Activated naive CD8-positive, alpha-beta T cell treated with anti-CD3 and anti-CD28 coated beads for 36 hours (primary cell): Measurements from ENCODE around the gene NELL1. TPM values are rescaled to one million over a fixed set of nuclear protein-coding genes. Genes with fewer than 3 reads are reported as not detected.

Experiments
- DNase-seq: peaks from one replicate; pipeline ENCODE4 v3.0.0; 2021
- H3K27ac Mint-ChIP-seq: one replicate; pipeline ENCODE4 v1.8.0; 2022; ENCODE audit warnings: mild to moderate bottlenecking, moderate library complexity, mixed read lengths
- H3K27me3 Mint-ChIP-seq: one replicate; pipeline ENCODE4 v1.8.0; 2022; ENCODE audit warnings: mild to moderate bottlenecking, mixed read lengths
- H3K36me3 Mint-ChIP-seq: one replicate; pipeline ENCODE4 v1.8.0; 2021; ENCODE audit warnings: mild to moderate bottlenecking, mixed read lengths
- H3K4me1 Mint-ChIP-seq: one replicate; pipeline ENCODE4 v1.8.0; 2021; ENCODE audit warnings: mixed read lengths
- H3K4me3 Mint-ChIP-seq: one replicate; pipeline ENCODE4 v1.8.0; 2022; ENCODE audit warnings: mild to moderate bottlenecking, moderate library complexity, mixed read lengths
- H3K9me3 Mint-ChIP-seq: one replicate; pipeline ENCODE4 v1.8.0; 2022; ENCODE audit warnings: mixed read lengths
- total RNA-seq, 2 experiments: library from RNA; stranded (reverse); gene quantifications; one replicate each; pipeline ENCODE4 v1.2.3, GENCODE V29; 2021

Gene NELL1
- total RNA-seq, 2 experiments from 2014 or later, result not detected

DNA sequence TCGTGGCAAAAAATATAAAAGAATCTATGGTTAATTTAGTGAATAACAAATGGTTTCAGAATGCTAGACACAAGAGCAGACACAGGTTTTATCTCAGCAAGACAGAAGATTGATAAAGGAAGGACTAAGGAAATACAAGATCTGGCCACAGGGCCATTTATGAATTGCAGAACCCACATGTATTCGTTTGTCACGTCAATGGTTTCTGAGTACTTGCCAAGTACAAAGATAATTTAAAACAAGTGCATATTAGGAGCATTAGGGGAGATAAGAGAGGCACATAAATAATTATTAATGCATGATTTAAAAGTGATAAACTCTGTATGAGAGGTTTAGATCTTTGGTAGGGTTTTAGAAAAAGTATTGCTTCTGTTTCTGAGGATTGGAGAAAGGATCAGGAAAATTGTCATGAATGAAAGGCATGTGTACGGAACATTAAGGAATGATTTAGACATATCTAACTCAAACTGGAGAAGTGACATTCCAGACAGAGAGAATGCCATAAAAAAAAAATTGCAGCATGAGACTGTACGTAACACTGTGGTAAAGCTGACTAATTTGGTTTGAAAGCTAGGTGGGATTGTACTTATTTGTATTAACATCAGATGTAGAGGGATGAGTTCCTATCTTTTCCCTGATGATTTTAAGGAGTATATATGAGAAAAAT, 727.1 kb downstream of the NELL1 start:
- Mint-ChIP-seq H3K36me3 (no peaks in the 10 kb centered on the region), H3K27me3 (no peaks in the 10 kb centered on the region), H3K4me3 (no peak overlapping the region), H3K9me3 (peaks cover 6% of the 10 kb centered on the region), H3K4me1 (no peaks in the 10 kb centered on the region), H3K27ac (no peak overlapping the region)
- DNase-seq, result no peak

DNA sequence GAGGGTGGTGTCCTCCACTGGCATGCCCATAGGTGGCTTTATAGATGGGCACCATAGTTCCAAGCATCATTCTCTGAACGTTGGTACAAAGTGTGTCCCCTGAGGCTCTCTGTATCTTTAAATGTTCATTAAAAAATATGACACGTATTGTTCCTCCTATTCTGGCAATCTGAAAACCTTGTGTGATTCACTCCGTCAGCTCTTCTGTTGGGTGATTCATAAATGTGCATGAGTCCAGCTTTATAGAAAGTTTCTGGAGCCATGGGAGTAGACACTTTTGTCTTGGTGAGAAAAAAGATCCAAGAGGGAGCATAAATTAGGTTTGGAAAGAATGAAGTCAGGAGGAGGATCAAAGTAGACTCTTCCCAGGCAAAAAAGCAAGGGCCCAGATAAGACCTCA, 728.8 kb downstream of the NELL1 start:
- Mint-ChIP-seq H3K36me3 (no peaks in the 10 kb centered on the region), H3K9me3 (peaks cover 6% of the 10 kb centered on the region), H3K27ac (no peak overlapping the region), H3K27me3 (no peaks in the 10 kb centered on the region), H3K4me3 (no peak overlapping the region), H3K4me1 (no peaks in the 10 kb centered on the region)
- DNase-seq, result no peak

DNA sequence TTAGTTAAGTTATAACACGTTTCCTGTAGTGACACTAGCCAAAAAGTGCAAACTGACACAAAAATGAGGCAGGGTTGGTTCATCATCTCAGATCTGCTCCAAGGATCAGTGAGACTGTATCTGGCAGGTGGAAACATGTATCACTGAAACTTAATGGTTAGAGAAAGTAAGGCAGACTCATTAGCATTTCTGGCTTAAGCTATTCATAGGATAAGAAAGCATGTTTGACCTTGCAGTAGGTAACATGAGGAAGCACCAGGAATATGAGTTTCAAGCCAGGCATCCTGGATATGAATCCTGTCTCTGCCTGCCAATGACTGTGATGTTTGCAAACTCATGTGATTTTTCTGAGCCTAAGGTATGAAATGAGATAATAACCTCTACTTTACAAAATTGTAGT, 732.1 kb downstream of the NELL1 start:
- no peak overlapping the region for H3K27ac Mint-ChIP-seq
- no peaks in the 10 kb centered on the region for H3K36me3 Mint-ChIP-seq
- H3K4me3 Mint-ChIP-seq, result no peak overlapping the region
- no peak for DNase-seq
- H3K4me1 Mint-ChIP-seq, result no peaks in the 10 kb centered on the region
- H3K27me3 Mint-ChIP-seq, result no peaks in the 10 kb centered on the region
- H3K9me3 Mint-ChIP-seq, result peaks cover 6% of the 10 kb centered on the region

- no peak overlapping the region for H3K27ac Mint-ChIP-seq
- no peaks in the 10 kb centered on the region for H3K4me1 Mint-ChIP-seq
- DNase-seq, result no peak
- no peak overlapping the region for H3K4me3 Mint-ChIP-seq
- no peaks in the 10 kb centered on the region for H3K36me3 Mint-ChIP-seq
- peaks cover 6% of the 10 kb centered on the region for H3K9me3 Mint-ChIP-seq
- H3K27me3 Mint-ChIP-seq, result no peaks in the 10 kb centered on the region
These were observed 732.9 kb downstream of the NELL1 start for GRCh38 chr11:21402274-21402673.

DNA sequence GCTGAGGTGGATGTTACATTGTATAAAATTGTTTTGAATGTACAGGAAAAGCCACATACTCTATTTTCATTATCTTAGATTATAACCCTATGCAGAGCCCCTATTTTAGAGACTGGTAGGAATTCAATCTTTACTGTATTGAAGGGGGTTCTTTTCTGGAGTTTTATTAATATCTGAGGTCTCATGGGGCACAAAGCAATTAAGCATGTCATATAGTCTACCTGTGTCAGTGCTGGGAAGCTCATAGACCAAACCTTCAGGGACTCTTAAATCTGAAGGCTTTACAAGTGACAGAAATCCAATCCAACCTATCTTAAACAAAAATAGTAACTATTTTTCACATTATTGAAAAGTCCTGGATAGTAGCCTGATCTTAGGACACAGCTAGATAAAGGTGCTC, 733.7 kb downstream of the NELL1 start:
- Mint-ChIP-seq H3K9me3 (peaks cover 6% of the 10 kb centered on the region), H3K27ac (no peak overlapping the region), H3K36me3 (no peaks in the 10 kb centered on the region), H3K4me3 (no peak overlapping the region), H3K27me3 (no peaks in the 10 kb centered on the region), H3K4me1 (no peaks in the 10 kb centered on the region)
- no peak for DNase-seq

- no peak overlapping the region for H3K27ac Mint-ChIP-seq
- peaks cover 9% of the 10 kb centered on the region for H3K9me3 Mint-ChIP-seq
- H3K4me3 Mint-ChIP-seq, result no peak overlapping the region
- DNase-seq, result no peak
- H3K4me1 Mint-ChIP-seq, result no peaks in the 10 kb centered on the region
- no peaks in the 10 kb centered on the region for H3K36me3 Mint-ChIP-seq
- no peaks in the 10 kb centered on the region for H3K27me3 Mint-ChIP-seq
These were observed 736.0 kb downstream of the NELL1 start for GRCh38 chr11:21405422-21405821.

DNA sequence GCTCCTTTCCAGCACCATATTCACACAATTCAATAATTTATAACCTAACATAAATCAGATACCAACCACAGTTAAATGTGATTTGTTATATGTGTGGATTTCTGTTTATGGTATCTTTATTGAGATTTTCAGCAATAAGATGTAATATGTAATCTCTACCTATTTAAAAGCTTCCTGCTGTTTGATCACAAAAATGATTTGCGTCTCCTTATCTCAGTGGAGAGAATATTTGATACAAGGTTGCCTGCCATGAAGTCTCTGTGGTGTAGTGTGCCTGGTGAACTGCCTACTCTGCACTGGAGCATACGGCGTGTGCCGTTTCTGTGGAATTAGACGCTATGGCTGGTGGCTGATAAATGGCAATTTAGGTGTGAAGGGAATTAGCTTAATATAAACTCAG, 741.1 kb downstream of the NELL1 start:
- H3K9me3 Mint-ChIP-seq, result peaks cover 3% of the 10 kb centered on the region
- H3K27me3 Mint-ChIP-seq, result no peaks in the 10 kb centered on the region

GRCh38 chr11:21411104-21411503, 741.7 kb downstream of the NELL1 start:
- peaks cover 3% of the 10 kb centered on the region for H3K9me3 Mint-ChIP-seq
- no peaks in the 10 kb centered on the region for H3K36me3 Mint-ChIP-seq
- H3K4me1 Mint-ChIP-seq, result no peaks in the 10 kb centered on the region
- H3K27me3 Mint-ChIP-seq, result no peaks in the 10 kb centered on the region
- no peak for DNase-seq
- no peak overlapping the region for H3K4me3 Mint-ChIP-seq
- H3K27ac Mint-ChIP-seq, result no peak overlapping the region

More for the DNA sequence above, 741.1 kb downstream of the NELL1 start:
- no peaks in the 10 kb centered on the region for H3K4me1 Mint-ChIP-seq
- no peaks in the 10 kb centered on the region for H3K36me3 Mint-ChIP-seq
- DNase-seq, result no peak
- H3K4me3 Mint-ChIP-seq, result no peak overlapping the region
- H3K27ac Mint-ChIP-seq, result no peak overlapping the region

GRCh38 chr11:21411597-21411996, 742.2 kb downstream of the NELL1 start:
- Mint-ChIP-seq H3K36me3 (no peaks in the 10 kb centered on the region), H3K4me3 (no peak overlapping the region), H3K27me3 (no peaks in the 10 kb centered on the region), H3K27ac (no peak overlapping the region), H3K4me1 (no peaks in the 10 kb centered on the region), H3K9me3 (peaks cover 3% of the 10 kb centered on the region)
- DNase-seq, result no peak

DNA sequence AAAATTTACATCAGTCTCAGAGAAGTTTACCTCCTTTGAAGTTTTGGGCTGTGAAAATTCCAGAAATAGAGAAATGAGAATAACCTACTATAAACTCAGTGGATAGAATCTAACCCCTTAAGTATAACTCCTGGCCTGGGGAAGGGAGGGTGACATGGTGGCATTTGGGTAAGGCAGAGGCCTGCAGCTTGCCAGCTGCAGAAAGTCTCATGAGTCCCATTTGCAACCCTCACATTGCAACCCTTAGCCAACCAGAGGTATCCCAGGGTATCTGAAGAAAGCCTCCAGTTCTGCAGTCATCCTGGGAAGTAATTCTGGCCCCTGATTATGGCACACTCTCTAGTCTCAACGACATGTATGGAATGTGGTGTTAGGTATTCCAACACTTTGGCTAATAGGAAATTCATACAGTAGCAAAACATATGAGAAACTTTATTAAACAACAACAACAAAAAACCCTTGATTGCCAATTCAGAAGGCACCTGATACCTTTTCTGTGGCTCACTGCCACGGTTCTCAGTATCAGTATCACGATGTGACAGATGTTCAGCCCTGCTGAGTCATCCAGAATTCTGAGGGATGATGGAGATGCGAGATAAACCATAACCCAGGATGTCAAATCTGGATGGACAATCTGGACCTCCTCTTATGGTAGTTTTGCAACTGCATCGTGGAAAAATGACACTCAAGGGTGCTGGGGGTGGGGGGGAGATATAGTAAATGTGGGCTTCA, 743.4 kb downstream of the NELL1 start:
- no peak overlapping the region for H3K4me3 Mint-ChIP-seq

GRCh38 chr11:21414953-21415352, 745.6 kb downstream of the NELL1 start:
- H3K27ac Mint-ChIP-seq, result no peak overlapping the region
- H3K4me1 Mint-ChIP-seq, result no peaks in the 10 kb centered on the region
- H3K27me3 Mint-ChIP-seq, result no peaks in the 10 kb centered on the region
- DNase-seq, result no peak
- H3K36me3 Mint-ChIP-seq, result no peaks in the 10 kb centered on the region
- no peak overlapping the region for H3K4me3 Mint-ChIP-seq
- peaks cover 3% of the 10 kb centered on the region for H3K9me3 Mint-ChIP-seq

More for the DNA sequence above, 743.4 kb downstream of the NELL1 start:
- Mint-ChIP-seq H3K4me1 (no peaks in the 10 kb centered on the region), H3K27ac (no peak overlapping the region), H3K36me3 (no peaks in the 10 kb centered on the region), H3K9me3 (peaks cover 6% of the 10 kb centered on the region), H3K27me3 (no peaks in the 10 kb centered on the region)
- DNase-seq, result no peak

GRCh38 chr11:21415606-21416005, 746.2 kb downstream of the NELL1 start:
- no peak overlapping the region for H3K4me3 Mint-ChIP-seq
- no peak overlapping the region for H3K27ac Mint-ChIP-seq
- no peak for DNase-seq
- no peaks in the 10 kb centered on the region for H3K27me3 Mint-ChIP-seq
- peaks cover 3% of the 10 kb centered on the region for H3K9me3 Mint-ChIP-seq
- H3K36me3 Mint-ChIP-seq, result no peaks in the 10 kb centered on the region
- H3K4me1 Mint-ChIP-seq, result no peaks in the 10 kb centered on the region

DNA sequence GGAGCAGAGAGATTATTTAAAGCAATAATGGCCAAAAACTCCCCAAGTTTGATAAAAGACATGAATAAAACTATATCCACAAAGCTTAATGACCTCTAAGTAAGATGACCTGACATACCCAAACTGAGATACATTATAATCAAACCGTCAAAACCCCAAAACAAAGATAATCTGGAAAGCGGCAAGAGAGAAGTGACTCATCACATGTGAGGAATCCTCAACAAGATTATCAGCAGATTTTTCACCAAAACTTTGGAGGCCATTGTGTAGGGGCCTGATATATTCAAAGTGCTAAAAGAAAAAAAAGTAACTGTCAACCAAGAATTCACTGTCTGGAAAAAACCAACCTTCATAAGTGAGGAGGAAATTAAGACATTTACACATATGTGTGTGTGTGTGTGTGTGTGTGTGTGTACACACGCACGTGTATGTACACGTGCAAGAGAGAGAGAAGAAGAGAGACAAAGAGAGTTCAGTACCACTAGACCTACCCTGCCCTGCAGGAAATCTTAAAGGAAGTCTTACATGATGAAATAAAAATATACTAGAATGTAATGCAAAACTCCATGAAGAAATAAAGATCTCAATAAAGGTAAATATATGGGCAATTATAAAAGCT, 752.4 kb downstream of the NELL1 start:
- Mint-ChIP-seq H3K27ac (no peak overlapping the region), H3K36me3 (no peaks in the 10 kb centered on the region), H3K27me3 (no peaks in the 10 kb centered on the region), H3K9me3 (peaks cover 5% of the 10 kb centered on the region), H3K4me3 (no peak overlapping the region), H3K4me1 (no peaks in the 10 kb centered on the region)
- no peak for DNase-seq

- no peak overlapping the region for H3K4me3 Mint-ChIP-seq
- H3K36me3 Mint-ChIP-seq, result no peaks in the 10 kb centered on the region
- H3K27ac Mint-ChIP-seq, result no peak overlapping the region
- no peaks in the 10 kb centered on the region for H3K27me3 Mint-ChIP-seq
- H3K4me1 Mint-ChIP-seq, result no peaks in the 10 kb centered on the region
- H3K9me3 Mint-ChIP-seq, result peaks cover 3% of the 10 kb centered on the region
- DNase-seq, result no peak
These were observed 757.5 kb downstream of the NELL1 start for GRCh38 chr11:21426931-21427330.

- no peak overlapping the region for H3K27ac Mint-ChIP-seq
- H3K9me3 Mint-ChIP-seq, result peaks cover 3% of the 10 kb centered on the region
- no peak for DNase-seq
- H3K27me3 Mint-ChIP-seq, result no peaks in the 10 kb centered on the region
- H3K4me1 Mint-ChIP-seq, result no peaks in the 10 kb centered on the region
- no peaks in the 10 kb centered on the region for H3K36me3 Mint-ChIP-seq
- H3K4me3 Mint-ChIP-seq, result no peak overlapping the region
These were observed 758.3 kb downstream of the NELL1 start for GRCh38 chr11:21427726-21428125.

DNA sequence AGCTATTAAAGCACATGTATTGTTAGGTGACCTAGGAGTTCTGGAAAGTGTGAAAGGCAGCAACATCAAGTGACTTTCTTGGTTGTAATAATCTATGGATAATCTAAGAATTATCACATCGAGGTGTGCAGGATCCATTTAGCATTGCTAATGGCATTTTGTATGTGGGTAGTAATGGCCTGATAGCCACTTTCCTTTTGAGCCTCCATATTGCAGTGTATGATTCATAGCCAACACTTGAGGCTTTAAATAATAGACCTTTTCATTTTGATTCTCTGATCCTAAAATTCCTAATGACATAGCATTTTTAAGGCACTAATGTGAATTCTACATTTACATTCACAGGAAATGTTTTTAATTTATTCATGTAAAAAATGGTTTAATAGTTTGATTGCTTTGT, 759.4 kb downstream of the NELL1 start:
- Mint-ChIP-seq H3K4me1 (no peaks in the 10 kb centered on the region), H3K27me3 (no peaks in the 10 kb centered on the region), H3K4me3 (no peak overlapping the region)

More for the DNA sequence above, 759.4 kb downstream of the NELL1 start:
- Mint-ChIP-seq H3K9me3 (peaks cover under 1% of the 10 kb centered on the region), H3K36me3 (no peaks in the 10 kb centered on the region), H3K27ac (no peak overlapping the region)
- DNase-seq, result no peak
